ENCODE results near the gene VENTX. TPM values are rescaled to one million over a fixed set of nuclear protein-coding genes. Genes with fewer than 3 reads are reported as not detected.

VENTX gene
- total RNA-seq, 2 donors from 2014 or later = 0.26 TPM; not detected in 1

DNA sequence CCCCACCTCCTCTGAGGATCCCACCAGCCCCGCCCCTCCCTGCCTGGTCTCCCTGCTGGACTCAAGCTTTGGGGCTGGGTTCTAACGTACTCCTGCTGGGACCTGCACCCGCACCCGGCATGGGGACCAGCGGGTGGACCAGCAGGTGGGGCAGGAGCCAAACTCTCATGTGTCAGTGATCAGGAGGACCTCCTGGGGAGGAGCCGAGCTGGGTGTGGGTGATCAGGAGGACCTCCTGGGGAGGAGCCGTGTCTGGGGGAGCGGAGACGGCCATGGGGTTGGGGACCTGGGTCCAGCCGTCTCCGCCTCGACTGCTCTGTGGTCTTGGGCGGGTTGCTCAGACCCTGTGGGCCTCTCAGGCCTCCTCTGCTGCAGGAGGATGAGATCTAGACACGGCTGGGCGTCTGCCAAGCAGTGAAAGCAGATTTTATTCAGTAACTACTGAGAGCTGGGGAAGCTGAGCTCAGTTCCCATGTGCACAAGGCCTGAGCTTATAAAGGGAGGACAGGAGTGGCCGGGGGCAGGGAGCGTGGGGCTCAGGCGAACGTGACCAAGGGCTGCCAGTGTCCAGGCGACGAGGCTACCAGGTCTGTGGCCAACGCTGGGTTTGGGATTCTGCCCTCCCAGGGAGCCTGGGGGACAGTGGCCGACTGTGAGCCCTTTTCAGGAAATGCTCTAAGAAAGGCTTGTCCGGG lies 41.3 kb upstream of the VENTX start:
- Histone ChIP-seq H3K36me3 (replicated peaks in 1 of 2; ENCODE audit: insufficient read depth in 1 of 2, low read depth in 2 of 2) (no peaks in the 10 kb centered on the region), H3K9me3 (no peaks in the 10 kb centered on the region), H3K27me3 (no peaks in the 10 kb centered on the region), H3K27ac (no peak overlapping the region), H3K4me1 (no peaks in the 10 kb centered on the region), H3K4me3 (no peak overlapping the region)
- WGBS, 2 donors = 68 to 74% methylated on average over 7 to 23 of the region's 24 CpGs
- intact Hi-C loops (cut with DNase I) = no loop called here
- no peak for TF ChIP-seq POLR2A (IDR thresholded peaks at IDR 0.05)
- TF ChIP-seq, protein P1, sequence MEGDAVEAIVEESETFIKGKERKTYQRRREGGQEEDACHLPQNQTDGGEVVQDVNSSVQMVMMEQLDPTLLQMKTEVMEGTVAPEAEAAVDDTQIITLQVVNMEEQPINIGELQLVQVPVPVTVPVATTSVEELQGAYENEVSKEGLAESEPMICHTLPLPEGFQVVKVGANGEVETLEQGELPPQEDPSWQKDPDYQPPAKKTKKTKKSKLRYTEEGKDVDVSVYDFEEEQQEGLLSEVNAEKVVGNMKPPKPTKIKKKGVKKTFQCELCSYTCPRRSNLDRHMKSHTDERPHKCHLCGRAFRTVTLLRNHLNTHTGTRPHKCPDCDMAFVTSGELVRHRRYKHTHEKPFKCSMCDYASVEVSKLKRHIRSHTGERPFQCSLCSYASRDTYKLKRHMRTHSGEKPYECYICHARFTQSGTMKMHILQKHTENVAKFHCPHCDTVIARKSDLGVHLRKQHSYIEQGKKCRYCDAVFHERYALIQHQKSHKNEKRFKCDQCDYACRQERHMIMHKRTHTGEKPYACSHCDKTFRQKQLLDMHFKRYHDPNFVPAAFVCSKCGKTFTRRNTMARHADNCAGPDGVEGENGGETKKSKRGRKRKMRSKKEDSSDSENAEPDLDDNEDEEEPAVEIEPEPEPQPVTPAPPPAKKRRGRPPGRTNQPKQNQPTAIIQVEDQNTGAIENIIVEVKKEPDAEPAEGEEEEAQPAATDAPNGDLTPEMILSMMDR (IDR thresholded peaks at IDR 0.05) = no peak
- ATAC-seq (no peak), DNase-seq (no peak)

DNA sequence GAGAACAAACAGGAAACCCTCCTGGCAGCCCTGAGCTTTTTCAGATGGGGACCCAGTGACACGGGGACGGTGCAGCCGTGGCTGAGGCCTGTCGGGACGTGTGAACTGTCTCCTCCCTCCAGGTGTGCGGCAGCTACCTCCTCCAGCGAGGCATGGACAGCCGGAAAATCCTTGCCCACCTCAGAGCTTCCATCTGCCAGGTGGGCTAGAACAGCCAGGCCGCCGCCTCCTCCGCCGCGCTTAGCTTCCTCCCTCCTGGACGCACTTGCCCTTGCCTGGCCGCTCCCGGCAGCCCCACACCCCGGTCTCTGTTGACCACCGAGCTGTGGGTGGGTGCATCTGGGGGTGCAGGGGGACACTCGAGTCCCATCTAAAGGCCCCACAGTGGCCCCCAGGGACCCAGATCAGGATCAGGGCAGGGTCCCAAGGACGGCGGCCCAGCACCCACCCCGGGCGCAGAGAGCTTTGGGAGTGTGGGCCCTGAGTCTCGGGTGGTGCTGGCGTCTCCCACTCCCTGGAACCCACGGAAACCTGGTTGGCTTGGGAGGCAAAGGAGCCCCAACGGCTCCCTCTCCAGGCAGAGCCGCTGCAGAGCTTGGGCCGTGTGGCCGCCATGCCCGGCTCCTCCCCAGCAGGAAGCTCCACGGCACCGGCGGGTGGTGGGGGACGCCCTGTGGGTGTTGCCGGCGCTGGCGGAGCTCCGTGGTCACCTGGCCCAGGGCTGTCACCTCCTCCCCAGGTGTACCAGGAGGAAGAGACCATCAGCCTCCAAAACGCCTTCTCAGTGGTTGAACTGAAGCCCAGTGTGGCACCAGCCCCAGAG lies 40.5 kb upstream of the VENTX start:
- intact Hi-C loops (cut with DNase I) = no loop called here
- Histone ChIP-seq H3K27me3 (no peaks in the 10 kb centered on the region), H3K27ac (no peak overlapping the region), H3K9me3 (no peaks in the 10 kb centered on the region), H3K36me3 (replicated peaks in 1 of 2; ENCODE audit: insufficient read depth in 1 of 2, low read depth in 2 of 2) (no peaks in the 10 kb centered on the region), H3K4me1 (no peaks in the 10 kb centered on the region), H3K4me3 (no peak overlapping the region)
- 63 to 73% methylated on average over 16 to 40 of the region's 40 CpGs for WGBS, 2 donors
- ATAC-seq (no peak), DNase-seq (no peak)
- TF ChIP-seq POLR2A (IDR thresholded peaks at IDR 0.05) = no peak
- TF ChIP-seq, protein P1 (IDR thresholded peaks at IDR 0.05) = no peak

DNA sequence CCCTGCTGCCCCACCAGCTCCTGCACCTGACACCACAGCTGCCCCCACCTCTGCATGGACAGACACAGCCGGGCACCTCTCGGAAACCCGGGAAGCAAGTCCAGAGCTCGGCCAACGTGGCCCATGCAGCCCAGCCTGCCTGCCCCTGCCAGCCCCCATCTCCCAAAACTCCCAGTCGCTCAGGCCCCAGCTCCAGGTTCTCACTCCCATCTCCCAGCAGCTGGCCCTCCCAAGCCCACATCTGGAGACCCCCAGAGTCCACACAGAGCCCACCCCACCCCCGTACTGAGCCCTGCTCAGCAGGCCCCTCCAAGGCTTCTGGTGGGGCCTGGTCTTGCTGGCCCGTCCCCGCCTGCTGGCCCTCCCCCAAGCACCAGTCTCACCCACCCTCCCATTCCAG lies 39.9 kb upstream of the VENTX start:
- DNase-seq = no peak

DNA sequence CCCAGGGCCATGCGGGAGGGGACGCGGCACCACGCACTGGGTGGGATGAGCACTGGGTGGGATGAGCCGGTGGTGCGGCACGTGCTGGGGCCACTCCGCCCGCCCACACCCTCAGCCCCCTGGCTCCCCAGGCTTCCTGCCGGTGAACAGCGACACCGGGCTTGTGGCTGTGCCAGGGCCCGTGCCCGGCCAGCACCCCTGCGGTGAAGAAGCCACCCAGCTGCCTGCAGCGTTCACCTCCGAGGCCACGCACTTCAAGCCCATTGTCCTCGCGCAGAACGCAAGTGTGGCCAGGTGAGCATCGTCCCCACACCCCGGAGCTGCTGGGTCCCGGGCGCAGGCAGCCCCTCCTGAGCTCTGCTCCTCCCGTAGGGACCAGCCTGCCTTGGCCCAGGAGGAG lies 39.4 kb upstream of the VENTX start:
- H3K27ac ChIP-seq = no peak overlapping the region
- intact Hi-C loops (cut with DNase I) = no loop called here
- H3K4me3 ChIP-seq = no peak overlapping the region
- whole genome bisulfite sequencing, 2 donors = 73% methylated on average over 7 of the region's 26 CpGs; no CpG with 5 or more reads in 1 of the 2 donors
- TF ChIP-seq, protein P1 (IDR thresholded peaks at IDR 0.05) = no peak
- TF ChIP-seq POLR2A (IDR thresholded peaks at IDR 0.05) = no peak
- no peaks in the 10 kb centered on the region for H3K36me3 ChIP-seq (replicated peaks in 1 of 2; ENCODE audit: insufficient read depth in 1 of 2, low read depth in 2 of 2)
- no peaks in the 10 kb centered on the region for H3K9me3 ChIP-seq
- H3K27me3 ChIP-seq = no peaks in the 10 kb centered on the region
- H3K4me1 ChIP-seq = no peaks in the 10 kb centered on the region
- DNase-seq (no peak), ATAC-seq (no peak)

More for the DNA sequence above, 39.9 kb upstream of the VENTX start:
- ATAC-seq = no peak
- no peaks in the 10 kb centered on the region for H3K9me3 ChIP-seq
- no peak overlapping the region for H3K27ac ChIP-seq
- TF ChIP-seq POLR2A (IDR thresholded peaks at IDR 0.05) = no peak
- 67 to 70% methylated on average over 4 to 9 of the region's 9 CpGs for WGBS, 2 donors
- H3K4me1 ChIP-seq = no peaks in the 10 kb centered on the region
- intact Hi-C loops (cut with DNase I) = no loop called here
- no peaks in the 10 kb centered on the region for H3K27me3 ChIP-seq
- H3K36me3 ChIP-seq (replicated peaks in 1 of 2; ENCODE audit: insufficient read depth in 1 of 2, low read depth in 2 of 2) = no peaks in the 10 kb centered on the region
- H3K4me3 ChIP-seq = no peak overlapping the region

DNA sequence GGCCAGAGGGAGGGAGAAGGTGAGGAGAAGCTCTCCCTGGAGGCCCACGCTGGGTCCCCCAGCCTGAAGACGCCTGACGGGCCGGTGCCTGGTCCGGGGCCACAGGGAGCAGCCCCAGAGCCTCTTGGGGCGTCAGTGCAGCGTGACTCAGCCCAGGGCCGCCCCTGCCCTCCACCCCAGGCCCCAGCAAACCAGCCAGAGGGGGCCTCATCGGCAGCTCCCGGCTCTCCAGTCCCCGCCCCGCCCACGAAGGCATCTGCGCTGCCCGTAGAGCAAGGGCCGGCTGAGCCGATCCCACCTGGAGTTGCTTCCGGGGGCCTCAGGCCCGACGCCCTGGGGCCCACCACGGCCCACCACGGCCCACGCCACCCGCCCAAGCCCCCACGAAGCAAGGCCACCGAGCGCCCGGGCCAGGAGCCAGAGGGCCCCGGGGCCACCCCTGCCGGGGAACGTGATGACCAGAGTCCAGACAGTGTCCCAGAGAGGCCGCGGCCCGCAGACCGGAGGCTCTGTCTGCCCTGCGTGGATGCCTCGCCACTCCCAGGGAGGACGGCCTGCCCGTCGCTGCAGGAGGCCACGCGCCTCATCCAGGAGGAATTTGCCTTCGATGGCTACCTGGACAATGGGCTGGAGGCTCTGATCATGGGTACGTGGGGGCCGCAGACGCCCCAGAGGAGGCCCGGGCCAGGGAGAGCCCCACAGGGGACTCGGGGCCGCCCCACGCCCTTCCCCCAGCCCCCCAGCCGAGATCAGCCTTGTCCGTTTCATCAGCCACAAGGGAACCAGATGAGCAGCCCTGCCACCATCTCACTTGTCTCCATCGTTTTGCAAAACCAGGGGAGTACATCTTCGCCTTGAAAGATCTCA lies 38.8 kb upstream of the VENTX start:
- ATAC-seq (no peak), DNase-seq (no peak)
- no peaks in the 10 kb centered on the region for H3K9me3 ChIP-seq
- H3K36me3 ChIP-seq (replicated peaks in 1 of 2; ENCODE audit: insufficient read depth in 1 of 2, low read depth in 2 of 2) = no peaks in the 10 kb centered on the region
- H3K27ac ChIP-seq = no peak overlapping the region
- WGBS, 2 donors = 52 to 64% methylated on average over 5 to 22 of the region's 54 CpGs
- TF ChIP-seq POLR2A (IDR thresholded peaks at IDR 0.05) = no peak
- TF ChIP-seq, protein P1 (IDR thresholded peaks at IDR 0.05) = no peak
- intact Hi-C loops (cut with DNase I) = no loop called here
- H3K4me1 ChIP-seq = no peaks in the 10 kb centered on the region
- no peak overlapping the region for H3K4me3 ChIP-seq
- H3K27me3 ChIP-seq = no peaks in the 10 kb centered on the region

Measured in body of pancreas (tissue), 4 donors.